Ovary (tissue), 3 donors: ENCODE data around the gene MAPK8IP3.

Source experiments
- CTCF ChIP-seq, 3 donors: fragments of 450-650 bp in 2 of 3; fragments of 200-600 bp in 1 of 3; IDR thresholded peaks; one replicate each; pipeline versions ENCODE4 v1.5.1 to v1.8.0; 2016 to 2022; ENCODE audit warnings: antibody characterized with exemption in 3 of 3, mild to moderate bottlenecking in 1 of 3
- EP300 ChIP-seq: sonication (generic); formaldehyde crosslinking; IDR thresholded peaks from one replicate; pipeline ENCODE4 v1.6.1; 2017; ENCODE audit warnings: antibody characterized with exemption
- donor health status: DM: no; HTN: no; CAD: no.

DNA sequence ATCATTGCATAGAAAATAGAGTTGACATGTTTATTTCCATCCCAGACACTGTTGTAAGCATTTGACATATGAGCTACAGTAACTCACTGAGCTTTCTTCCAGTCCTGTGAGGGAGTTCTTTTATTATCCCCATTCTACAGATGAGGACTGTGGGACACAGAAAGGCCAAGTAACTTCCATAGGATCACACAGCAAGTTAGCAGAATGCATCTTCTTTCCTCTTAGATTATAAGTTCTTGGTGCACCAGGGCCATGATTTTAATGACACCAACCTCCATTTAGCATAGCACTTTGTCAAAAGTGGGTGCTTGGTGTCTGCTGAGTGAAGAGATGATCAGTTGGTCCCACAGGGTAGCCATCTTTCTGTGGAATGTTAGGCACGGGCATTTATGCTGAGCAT, 15.2 kb upstream of the MAPK8IP3 start:
- TF ChIP-seq CTCF (IDR thresholded peaks at IDR 0.05) (no peak), EP300 (no peak)
